GM19351 (cell line): ENCODE measurements around the gene BBS1.

Experiments used
- ATAC-seq: cut with Tn5 transposase; IDR thresholded peaks from one replicate; pipeline ENCODE4 v1.9.1; 2021; ENCODE audit warnings: mild to moderate bottlenecking, moderate library complexity; ENCODE audit not compliant: unreplicated experiment

Gene BBS1

GRCh38 chr11:66476841-66477251 is 33.6 kb upstream of the BBS1 start:
- no peak for ATAC-seq

GRCh38 chr11:66477263-66478201 is 32.9 kb upstream of the BBS1 start:
- ATAC-seq = no peak

GRCh38 chr11:66478729-66479393 is 31.6 kb upstream of the BBS1 start:
- ATAC-seq = no peak

GRCh38 chr11:66479394-66480116 is 30.9 kb upstream of the BBS1 start:
- no peak for ATAC-seq

- ATAC-seq = peak; percentile 93
Observed at GRCh38 chr11:66480117-66480938, 30.1 kb upstream of the BBS1 start, which contains the start of gene DPP3. TSS of gene DPP3 (plus strand) at chr11:66480434. CDS start at chr11:66482201, 1,767 bp downstream.

- no peak for ATAC-seq
Observed at GRCh38 chr11:66484806-66485380, 25.5 kb upstream of the BBS1 start.

- ATAC-seq = no peak
Observed at GRCh38 chr11:66488957-66489356, 21.5 kb upstream of the BBS1 start.

- ATAC-seq = no peak
Observed at GRCh38 chr11:66489636-66490035, 20.8 kb upstream of the BBS1 start.

GRCh38 chr11:66491315-66491935 is 19.0 kb upstream of the BBS1 start:
- ATAC-seq = no peak

GRCh38 chr11:66492161-66492865 is 18.1 kb upstream of the BBS1 start:
- ATAC-seq = no peak

GRCh38 chr11:66493130-66493529 is 17.3 kb upstream of the BBS1 start:
- ATAC-seq = no peak

- ATAC-seq = no peak
Observed at GRCh38 chr11:66494458-66494857, 16.0 kb upstream of the BBS1 start.

GRCh38 chr11:66494935-66495334 is 15.5 kb upstream of the BBS1 start:
- no peak for ATAC-seq

- ATAC-seq = no peak
Observed at GRCh38 chr11:66495401-66495854, 15.0 kb upstream of the BBS1 start.

- ATAC-seq = no peak
Observed at GRCh38 chr11:66497206-66497605, 13.2 kb upstream of the BBS1 start.

- ATAC-seq = no peak
Observed at GRCh38 chr11:66498506-66498905, 11.9 kb upstream of the BBS1 start.

- no peak for ATAC-seq
Observed at GRCh38 chr11:66505276-66505816, 5.1 kb upstream of the BBS1 start.

- ATAC-seq = no peak
Observed at GRCh38 chr11:66509131-66509561, 1.3 kb upstream of the BBS1 start.

GRCh38 chr11:66510990-66511339 is 530 bp downstream of the BBS1 start:
- ATAC-seq = no peak
